NOMO-1 treated with DMSO at 0.1 percent for 48 hours (cell line): Measurements from ENCODE around the gene AFDN.

Experiments used
- DNase-seq: peaks from one replicate; lab custom pipeline; 2025; ENCODE audit not compliant: unreplicated experiment; lab: John Stamatoyannopoulos, UW

Gene AFDN

DNA sequence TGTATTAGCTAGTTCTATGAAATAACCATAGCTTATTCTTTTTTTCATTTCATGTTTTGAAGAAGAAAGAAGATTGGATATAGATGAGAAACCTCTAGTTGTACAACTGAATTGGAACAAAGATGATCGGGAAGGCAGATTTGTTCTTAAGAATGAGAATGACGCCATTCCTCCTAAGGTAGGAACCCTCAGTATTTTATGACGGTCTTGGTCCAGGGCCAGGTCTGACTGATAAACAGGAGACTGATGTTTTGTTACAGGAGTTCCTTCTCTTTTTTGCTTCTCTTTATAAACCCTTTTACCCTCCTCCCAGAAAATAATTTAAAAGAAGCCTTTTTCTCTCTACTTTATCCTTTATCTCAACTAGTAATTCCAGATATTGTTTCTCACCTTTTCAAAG is 43.6 kb downstream of the AFDN start:
- DNase-seq = no peak

DNA sequence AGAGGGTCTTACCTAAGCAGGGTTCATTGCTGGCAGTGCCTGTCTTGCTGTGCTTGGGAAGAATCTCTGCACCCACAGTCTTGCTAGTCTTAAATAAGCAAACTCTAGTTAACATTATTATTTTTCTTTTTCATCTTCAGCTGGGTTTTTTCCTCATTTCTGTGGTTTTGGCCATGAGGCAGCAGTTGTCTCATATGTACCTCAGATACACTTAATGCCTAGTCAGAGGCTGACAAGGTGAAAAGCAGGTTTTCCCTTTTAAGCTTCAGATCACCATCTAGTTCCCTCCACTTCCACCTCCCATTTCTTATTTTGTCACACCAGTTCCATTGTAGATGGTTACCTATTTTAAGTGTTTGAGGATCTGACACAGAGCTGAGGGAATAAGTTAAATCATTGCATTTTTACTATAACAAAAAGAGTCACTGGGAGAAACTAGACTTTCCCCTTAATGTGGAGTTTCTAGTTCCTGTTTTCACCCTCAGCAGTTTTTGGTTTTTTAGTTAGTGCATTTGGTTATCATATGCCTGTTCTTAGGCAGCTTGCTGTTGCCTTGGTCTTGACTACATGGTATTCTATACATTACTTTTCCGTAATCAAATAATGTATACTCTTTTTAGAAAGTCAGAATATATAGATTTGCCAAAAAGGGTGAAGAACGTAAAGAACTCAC is 46.0 kb downstream of the AFDN start:
- DNase-seq = peak; percentile 20

DNA sequence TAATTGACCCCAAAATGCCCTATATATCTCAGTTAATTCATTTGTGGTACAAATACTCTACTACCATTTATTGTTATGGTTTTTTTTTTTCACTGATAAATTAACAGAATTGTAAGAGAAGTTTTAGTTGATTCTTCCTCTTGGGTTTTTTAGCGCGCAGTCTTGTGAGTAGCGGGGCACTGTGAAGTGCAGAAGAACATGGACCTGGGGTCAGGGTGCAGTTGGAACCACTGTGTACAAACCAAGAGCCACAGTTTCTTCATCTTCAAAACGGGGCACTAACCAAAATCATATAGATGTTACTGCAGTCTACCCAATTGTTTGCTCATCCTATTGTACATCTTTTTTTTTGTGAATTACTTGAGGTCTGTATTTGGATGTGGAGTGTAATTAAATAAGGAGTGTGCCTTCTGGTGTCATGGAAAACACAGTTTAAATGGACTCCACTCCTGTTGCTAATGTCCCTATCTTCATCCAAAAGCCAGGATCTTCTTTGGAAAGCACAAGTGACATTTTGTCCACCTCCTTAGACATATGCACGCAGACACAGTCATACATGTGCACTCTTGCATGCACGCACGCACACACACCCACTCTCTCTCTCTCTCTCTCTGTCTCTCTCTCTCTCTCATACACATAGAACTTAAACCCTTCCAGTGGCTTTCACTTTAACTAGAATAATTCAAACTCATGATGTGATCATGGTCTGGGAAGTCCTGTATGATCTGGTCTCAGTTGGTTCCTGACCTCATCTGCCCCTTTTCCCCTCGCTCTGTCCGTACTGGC is 51.5 kb downstream of the AFDN start:
- DNase-seq = no peak

DNA sequence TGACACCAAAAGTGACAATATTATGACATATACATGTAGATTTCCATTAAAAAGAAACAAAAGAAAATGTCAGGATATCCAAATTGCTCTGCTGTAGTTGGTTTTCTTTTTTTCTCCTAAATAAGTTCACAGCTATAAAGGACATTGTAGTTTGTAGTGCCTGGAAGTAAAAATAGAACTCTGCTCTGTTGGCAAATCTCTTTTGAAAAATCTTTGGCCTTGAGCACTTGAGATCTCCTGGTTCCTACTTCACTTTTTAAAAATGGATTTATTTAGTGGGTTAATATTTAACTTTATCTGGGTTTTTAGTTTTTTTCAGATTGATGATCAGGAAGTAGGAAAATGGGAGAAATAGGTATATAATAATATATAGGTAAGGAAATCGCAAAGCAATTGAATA is 52.9 kb downstream of the AFDN start:
- DNase-seq = no peak

GRCh38 chr6:167881327-167881726 is 54.6 kb downstream of the AFDN start:
- no peak for DNase-seq

GRCh38 chr6:167882244-167882643 is 55.5 kb downstream of the AFDN start:
- no peak for DNase-seq

DNA sequence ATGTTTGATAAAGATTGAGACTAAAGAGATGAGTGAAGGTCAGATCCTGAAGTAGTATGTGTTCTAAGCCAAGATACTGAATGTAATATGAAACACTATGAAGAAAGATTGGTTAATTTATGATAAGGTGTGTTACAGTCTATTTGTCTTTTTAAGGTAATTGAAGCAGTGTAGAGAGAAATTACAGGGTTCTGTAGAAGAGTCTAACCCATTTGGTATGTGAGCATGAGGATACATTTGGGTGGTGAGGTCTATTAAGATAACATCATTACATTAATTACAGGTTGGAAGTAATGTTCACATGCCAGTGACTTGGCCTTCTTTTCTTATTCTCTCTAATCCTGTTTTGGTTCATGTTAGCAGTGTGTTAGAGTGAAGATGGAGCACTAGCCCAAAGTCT is 61.4 kb downstream of the AFDN start:
- DNase-seq = no peak

- DNase-seq = no peak
Observed at GRCh38 chr6:167892835-167893815, 66.4 kb downstream of the AFDN start.

DNA sequence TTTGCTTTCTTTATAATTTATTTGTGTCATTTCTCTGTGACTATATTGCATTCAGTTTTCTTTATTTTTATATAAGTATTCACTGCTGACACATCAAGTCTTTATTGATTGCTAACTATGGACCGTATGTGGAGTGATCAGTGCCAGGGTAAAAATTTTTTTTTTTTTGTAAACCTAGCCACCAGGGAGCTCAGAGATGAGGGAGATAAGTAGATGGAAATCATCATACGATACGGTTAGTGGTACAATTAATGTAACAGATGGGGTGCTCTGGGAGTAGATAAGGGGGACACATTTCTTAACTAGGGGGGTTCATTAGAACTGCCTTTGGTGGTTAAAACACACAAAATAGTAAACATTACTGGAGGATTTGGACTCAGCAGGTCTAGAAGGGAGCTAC is 68.3 kb downstream of the AFDN start:
- no peak for DNase-seq

- no peak for DNase-seq
Observed at GRCh38 chr6:167896648-167897047, 69.9 kb downstream of the AFDN start.

DNA sequence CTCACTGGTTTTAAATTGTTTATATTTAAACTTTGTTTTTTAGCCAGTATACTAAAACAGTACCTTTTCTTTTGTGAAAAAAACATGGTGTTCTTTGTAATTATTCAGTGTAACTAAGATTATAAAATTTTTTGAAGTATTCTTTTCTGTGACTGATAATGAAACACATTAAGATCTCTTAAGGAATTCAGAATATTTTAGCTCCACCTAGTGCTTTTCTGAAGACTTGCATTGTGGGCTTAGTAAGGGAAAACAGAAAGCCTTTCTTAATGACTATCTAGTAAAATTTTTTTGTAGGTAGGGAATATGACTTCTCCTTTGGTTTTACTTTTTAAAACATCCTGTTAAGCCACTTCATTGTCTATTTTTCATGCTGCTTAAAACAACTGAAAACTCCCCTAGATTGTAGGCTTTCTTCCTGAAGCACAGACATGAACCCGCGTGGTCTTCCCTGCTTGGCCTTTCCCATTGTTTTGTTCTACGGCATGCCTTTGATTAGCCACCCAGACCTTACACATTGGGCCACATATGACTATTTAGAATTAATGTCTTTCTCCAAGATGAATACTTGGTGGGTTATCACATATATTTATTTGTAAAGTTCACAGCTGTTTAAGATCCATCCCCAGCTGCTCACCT is 72.1 kb downstream of the AFDN start:
- DNase-seq = peak; percentile 65

DNA sequence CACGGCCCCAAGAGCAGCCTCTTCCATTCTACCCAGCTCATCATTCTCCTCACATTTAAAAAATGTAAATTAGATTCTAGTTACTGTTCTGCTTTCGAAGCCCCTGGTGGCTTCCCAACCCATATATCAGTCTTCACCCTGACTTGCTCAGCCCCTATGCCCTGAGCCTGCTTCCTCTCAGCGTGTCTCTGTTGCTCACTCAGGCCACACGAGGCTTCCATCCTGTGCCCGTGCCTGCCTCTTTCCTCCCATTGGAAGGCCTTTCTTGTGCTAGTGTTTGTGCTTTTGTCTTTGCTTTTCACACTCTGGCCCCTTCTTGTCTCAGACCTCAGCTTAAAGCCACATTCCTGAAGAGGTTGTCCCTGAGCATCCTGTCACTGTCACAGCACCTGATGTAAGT is 78.1 kb downstream of the AFDN start:
- DNase-seq = no peak

DNA sequence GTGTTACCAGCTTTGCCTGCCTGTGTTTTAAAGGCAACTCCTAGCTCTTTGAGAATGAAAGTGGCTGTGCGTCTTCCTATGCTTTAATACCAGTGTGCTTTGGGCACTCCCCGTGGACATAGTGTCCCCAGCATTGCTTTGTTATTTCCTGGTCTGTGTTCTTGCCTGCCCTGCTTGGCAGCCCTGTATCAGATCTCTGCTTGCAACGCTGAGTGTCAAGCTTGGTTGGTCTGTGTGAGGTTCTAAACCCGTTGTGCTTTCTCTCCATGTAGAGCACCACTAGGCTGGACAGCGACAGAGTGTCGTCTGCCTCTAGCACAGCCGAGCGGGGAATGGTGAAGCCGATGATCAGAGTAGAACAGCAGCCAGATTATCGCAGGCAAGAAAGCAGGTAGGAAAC is 80.2 kb downstream of the AFDN start:
- no peak for DNase-seq

DNA sequence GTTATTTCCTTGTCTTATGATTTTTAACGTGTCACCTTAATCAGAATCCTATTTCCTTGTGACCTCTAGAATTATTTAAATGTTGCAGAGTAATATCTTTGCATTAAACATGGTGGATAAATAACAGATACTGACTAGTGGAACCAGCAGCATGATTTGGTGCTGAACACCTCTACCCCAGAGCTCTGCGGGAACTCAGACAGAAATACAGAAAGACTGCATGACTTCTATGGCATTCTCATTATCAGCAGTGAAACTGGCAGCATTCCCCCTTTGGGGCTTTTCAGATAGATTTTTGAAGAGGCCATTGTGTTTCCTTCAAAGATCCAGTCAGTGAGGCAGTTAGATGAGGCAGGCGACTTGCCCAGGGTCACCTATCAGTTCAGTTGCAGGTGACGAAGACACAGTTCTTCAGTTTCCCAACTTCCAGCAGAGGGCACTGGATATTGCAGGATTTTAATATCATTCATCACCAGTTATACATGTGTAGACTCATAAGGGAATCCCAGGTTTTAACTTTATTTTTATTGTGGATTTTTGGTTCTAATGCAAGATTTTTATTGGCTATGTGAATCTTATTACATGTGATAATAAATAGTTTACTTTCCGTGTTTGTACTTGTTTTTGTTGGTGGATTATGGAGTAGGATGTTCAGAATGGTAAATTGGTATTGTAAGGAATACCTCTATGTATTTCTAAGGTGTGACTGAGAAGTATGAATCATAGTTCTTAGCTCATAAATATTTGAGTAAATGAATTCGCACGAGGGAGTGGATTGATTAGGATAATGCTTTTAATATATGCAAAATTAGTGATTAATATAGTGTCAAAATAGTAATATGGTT is 81.3 kb downstream of the AFDN start:
- no peak for DNase-seq

GRCh38 chr6:167910007-167910406 is 83.3 kb downstream of the AFDN start:
- DNase-seq = no peak

- DNase-seq = no peak
Observed at GRCh38 chr6:167910652-167911051, 83.9 kb downstream of the AFDN start.

DNA sequence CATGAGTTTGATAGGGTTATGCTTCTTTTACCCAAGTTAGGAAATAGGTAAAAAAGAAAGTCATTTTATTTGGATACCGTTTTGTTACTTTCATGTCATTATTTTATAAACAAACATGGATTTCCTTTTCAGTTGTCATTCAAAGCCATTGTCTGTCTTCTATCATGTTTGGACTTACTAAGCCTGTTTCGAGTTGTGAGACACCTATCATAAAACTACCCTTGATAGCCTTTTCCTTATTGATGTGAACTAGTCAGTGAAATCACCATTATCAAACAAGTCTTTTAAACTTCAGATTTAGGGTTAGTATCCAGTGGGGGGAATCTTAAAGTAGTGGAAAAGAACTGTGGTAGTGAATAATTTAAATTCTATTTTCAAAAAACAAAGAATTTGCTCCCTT is 85.8 kb downstream of the AFDN start:
- DNase-seq = no peak

DNA sequence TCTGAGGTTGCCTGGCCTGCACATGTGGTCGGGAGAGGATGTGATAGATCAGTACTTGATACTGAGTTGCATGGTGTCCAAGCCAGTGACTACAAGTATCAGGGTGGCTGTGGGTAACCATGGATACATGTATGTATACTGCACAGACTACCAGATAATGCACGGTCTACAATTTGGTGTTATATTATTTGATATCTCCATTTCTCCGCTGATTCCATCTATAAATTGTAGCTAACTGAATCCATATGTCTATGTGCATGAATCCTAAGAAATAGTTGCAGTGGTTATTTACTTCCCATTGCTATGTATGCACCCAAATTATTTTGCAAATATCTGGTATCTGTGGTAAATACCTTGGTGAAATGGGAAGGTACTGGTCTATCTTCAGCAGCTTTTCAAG is 87.0 kb downstream of the AFDN start:
- no peak for DNase-seq

GRCh38 chr6:167915139-167915538 is 88.4 kb downstream of the AFDN start:
- DNase-seq = no peak

DNA sequence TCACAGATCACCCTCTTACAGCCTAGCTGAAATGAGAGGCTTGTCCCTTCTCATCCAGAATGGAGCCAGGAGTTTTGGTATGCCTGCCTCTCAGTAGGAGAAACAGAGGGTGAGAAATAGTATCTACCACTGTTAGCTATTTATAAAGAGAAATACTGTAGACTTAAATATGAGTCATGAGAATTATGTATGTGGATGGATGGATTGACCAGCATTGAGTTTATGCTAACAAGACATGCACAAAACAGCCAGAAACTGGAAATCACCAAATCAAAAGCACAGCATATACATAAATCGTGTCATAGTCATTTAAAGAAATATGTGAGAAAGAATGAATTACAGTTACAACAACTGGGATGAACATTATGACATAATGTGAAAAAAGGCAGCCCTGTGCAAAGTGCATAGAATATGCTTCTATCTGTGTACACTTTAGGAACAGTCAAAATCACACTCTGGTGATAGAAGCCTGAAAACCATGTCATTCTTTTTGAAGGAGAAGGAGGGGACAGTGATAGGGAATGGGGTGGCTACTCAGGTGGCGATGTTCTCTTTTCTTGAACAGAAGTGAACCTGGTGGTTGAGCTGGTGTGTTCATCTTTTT is 90.9 kb downstream of the AFDN start:
- DNase-seq = no peak
